GM23248 (cell line): ENCODE data around the gene WDR27.

Source experiments
- EZH2 ChIP-seq: fragments of 200-600 bp; sonication (generic); IDR thresholded peaks from 2 replicates; pipeline ENCODE4 v1.6.1; 2018; ENCODE audit warnings: antibody characterized with exemption, mild to moderate bottlenecking; ENCODE audit not compliant: insufficient read depth, poor library complexity, severe bottlenecking
- EZH2phosphoT487 ChIP-seq: fragments of 200-600 bp; sonication (generic); IDR thresholded peaks from 2 replicates; pipeline ENCODE4 v1.6.1; 2018; ENCODE audit warnings: antibody characterized with exemption, moderate library complexity, mild to moderate bottlenecking, low read depth; ENCODE audit not compliant: insufficient read depth

- TF ChIP-seq EZH2phosphoT487 (no peak), EZH2 (no peak)
These were observed 200.7 kb downstream of the WDR27 start for GRCh38 chr6:169501128-169501527.
